H9 (cell line): ENCODE data around the gene CST9L. TPM values are rescaled to one million over a fixed set of nuclear protein-coding genes. Genes with fewer than 3 reads are reported as not detected.

Experiments used
- DNase-seq: peaks from one replicate; pipeline ENCODE4 v3.0.0-alpha.2; 2017
- H2AFZ ChIP-seq: one replicate; pipeline ENCODE4 v1.6.1; 2013; ENCODE audit warnings: mild to moderate bottlenecking, low read length, control low read depth, moderate library complexity
- H2AK5ac ChIP-seq: 2 replicates; pipeline ENCODE4 v1.6.1; 2013; ENCODE audit warnings: low read length, control low read depth, mixed read lengths; ENCODE audit not compliant: insufficient read length
- H2BK120ac ChIP-seq: one replicate; pipeline ENCODE4 v1.6.1; 2013; ENCODE audit warnings: low read depth, mild to moderate bottlenecking, low read length, control low read depth, inconsistent platforms; ENCODE audit not compliant: poor library complexity, severe bottlenecking
- H2BK12ac ChIP-seq: 2 replicates; pipeline ENCODE4 v1.6.1; 2013; ENCODE audit warnings: low read length, control low read depth, mixed read lengths, low read depth; ENCODE audit not compliant: insufficient read length
- H2BK15ac ChIP-seq: 2 replicates; pipeline ENCODE4 v1.6.1; 2013; ENCODE audit warnings: low read depth, low read length, control low read depth
- H2BK20ac ChIP-seq: one replicate; pipeline ENCODE4 v1.6.1; 2013; ENCODE audit warnings: low read depth, mild to moderate bottlenecking, low read length, control low read depth, inconsistent platforms; ENCODE audit not compliant: poor library complexity, severe bottlenecking
- H2BK5ac ChIP-seq: 2 replicates; pipeline ENCODE4 v1.6.1; 2013; ENCODE audit warnings: low read length, control low read depth, mixed read lengths; ENCODE audit not compliant: insufficient read length
- H3K14ac ChIP-seq: 2 replicates; pipeline ENCODE4 v1.6.1; 2013; ENCODE audit warnings: low read length, control low read depth; ENCODE audit not compliant: insufficient read depth
- H3K18ac ChIP-seq: 2 replicates; pipeline ENCODE4 v1.6.1; 2013; ENCODE audit warnings: low read depth, mild to moderate bottlenecking, mixed read lengths, low read length, control low read depth; ENCODE audit not compliant: insufficient read length
- H3K23ac ChIP-seq: 2 replicates; pipeline ENCODE4 v1.6.1; 2013; ENCODE audit warnings: low read length, control low read depth, mixed read lengths, low read depth; ENCODE audit not compliant: insufficient read length
- H3K23me2 ChIP-seq: 2 replicates; pipeline ENCODE4 v1.6.1; 2013; ENCODE audit warnings: low read depth, mild to moderate bottlenecking, mixed read lengths, low read length, control low read depth; ENCODE audit not compliant: insufficient read length, poor library complexity, severe bottlenecking
- H3K27ac ChIP-seq: 2 replicates; pipeline ENCODE4 v1.5.1; 2013; ENCODE audit warnings: low read length, control low read depth, mixed read lengths, low read depth; ENCODE audit not compliant: insufficient read length
- H3K27me3 ChIP-seq: 2 replicates; pipeline ENCODE4 v1.6.1; 2013; ENCODE audit warnings: low read length, control low read depth, inconsistent platforms; ENCODE audit not compliant: insufficient read depth
- H3K4ac ChIP-seq: 2 replicates; pipeline ENCODE4 v1.6.1; 2013; ENCODE audit warnings: low read depth, mild to moderate bottlenecking, control low read depth, inconsistent platforms, low read length, moderate library complexity
- H3K4me1 ChIP-seq: 2 replicates; pipeline ENCODE4 v1.6.1; 2013; ENCODE audit warnings: low read length, control low read depth, inconsistent platforms; ENCODE audit not compliant: insufficient read depth
- H3K4me2 ChIP-seq: 2 replicates; pipeline ENCODE4 v1.6.1; 2013; ENCODE audit warnings: low read length, control low read depth, mixed read lengths; ENCODE audit not compliant: insufficient read length, insufficient read depth
- H3K56ac ChIP-seq: 2 replicates; pipeline ENCODE4 v1.6.1; 2013; ENCODE audit warnings: low read depth, mild to moderate bottlenecking, mixed read lengths, low read length, control low read depth; ENCODE audit not compliant: insufficient read length
- H3K79me1 ChIP-seq: 2 replicates; pipeline ENCODE4 v1.6.1; 2013; ENCODE audit warnings: low read depth, mild to moderate bottlenecking, moderate library complexity, low read length, control low read depth, inconsistent platforms; ENCODE audit not compliant: insufficient read depth, poor library complexity, severe bottlenecking
- H3K79me2 ChIP-seq: 2 replicates; pipeline ENCODE4 v1.6.1; 2013; ENCODE audit warnings: low read length, control low read depth, inconsistent platforms; ENCODE audit not compliant: insufficient read depth
- H3K9ac ChIP-seq: 2 replicates; pipeline ENCODE4 v1.6.1; 2013; ENCODE audit warnings: low read length, control low read depth, mixed read lengths; ENCODE audit not compliant: insufficient read length; ENCODE audit errors: extremely low read depth
- H3K9me3 ChIP-seq: one replicate; pipeline ENCODE4 v1.6.1; 2013; ENCODE audit warnings: low read depth, low read length, inconsistent platforms; ENCODE audit not compliant: control insufficient read depth
- H3T11ph ChIP-seq: one replicate; pipeline ENCODE4 v1.6.1; 2013; ENCODE audit warnings: mild to moderate bottlenecking, low read length, control low read depth, inconsistent platforms
- H4K20me1 ChIP-seq: one replicate; pipeline ENCODE4 v1.6.1; 2013; ENCODE audit not compliant: control insufficient read depth, insufficient read length, insufficient read depth
- H4K5ac ChIP-seq: 2 replicates; pipeline ENCODE4 v1.6.1; 2013; ENCODE audit warnings: low read depth, mild to moderate bottlenecking, mixed read lengths, low read length, control low read depth; ENCODE audit not compliant: insufficient read length
- H4K8ac ChIP-seq: replicated peaks from 2 replicates; pipeline ENCODE4 v1.6.1; 2013; ENCODE audit warnings: low read length, control low read depth, mixed read lengths, low read depth; ENCODE audit not compliant: insufficient read length
- H4K91ac ChIP-seq: 2 replicates; pipeline ENCODE4 v1.6.1; 2013; ENCODE audit warnings: low read depth, mild to moderate bottlenecking, moderate library complexity, mixed read lengths, low read length, control low read depth; ENCODE audit not compliant: insufficient read length
- H3K27ac Mint-ChIP-seq, 3 experiments: 2 replicates in 2 of 3; 3 replicates in 1 of 3; pipeline ENCODE4 v1.8.0; 2020 to 2021; ENCODE audit warnings: mixed read lengths in 3 of 3, mild to moderate bottlenecking in 1 of 3, moderate library complexity in 1 of 3
- H3K27me3 Mint-ChIP-seq: 2 replicates; pipeline ENCODE4 v1.8.0; 2021; ENCODE audit warnings: low read depth, mild to moderate bottlenecking, moderate library complexity, mixed read lengths
- H3K36me3 Mint-ChIP-seq, 3 experiments: 2 replicates in 2 of 3; 3 replicates in 1 of 3; pipeline ENCODE4 v1.8.0; 2020 to 2021; ENCODE audit warnings: low read depth in 3 of 3, mixed read lengths in 3 of 3; ENCODE audit not compliant: insufficient read depth in 1 of 3
- H3K4me1 Mint-ChIP-seq, 2 experiments: 2 replicates each; pipeline ENCODE4 v1.8.0; 2020; ENCODE audit warnings: mixed read lengths in 2 of 2
- H3K4me3 Mint-ChIP-seq, 2 experiments: 2 replicates in 1 of 2; 3 replicates in 1 of 2; pipeline ENCODE4 v1.8.0; 2020 to 2021; ENCODE audit warnings: mild to moderate bottlenecking in 2 of 2, mixed read lengths in 2 of 2, moderate library complexity in 1 of 2
- H3K9me3 Mint-ChIP-seq, 2 experiments: 2 replicates in 1 of 2; 3 replicates in 1 of 2; pipeline ENCODE4 v1.8.0; 2020; ENCODE audit warnings: mild to moderate bottlenecking in 2 of 2, mixed read lengths in 2 of 2, moderate library complexity in 1 of 2
- CTCF ChIP-seq: fragments of 200-600 bp; sonication (generic); conservative IDR thresholded peaks from 3 replicates; pipeline ENCODE4 v1.8.0; 2021; ENCODE audit warnings: antibody characterized with exemption, mild to moderate bottlenecking
- WGBS: extraction: QIAGEN DNeasy Blood & Tissue Kit; methylation state at CpG from one replicate; pipeline ENCODE4 v1.1.7; 2013; ENCODE audit warnings: missing lambda C conversion rate, low lambda C conversion rate, mixed read lengths; ENCODE audit not compliant: insufficient read length; ENCODE audit errors: extremely low coverage; 5-methylcytosine and 5-hydroxymethylcytosine counted together
- total RNA-seq: library from RNA; stranded (reverse); gene quantifications from 2 replicates; pipeline ENCODE4 v1.2.1, GENCODE V29; 2021

Gene CST9L
- total RNA-seq, 1 experiment from 2014 or later = not detected

GRCh38 chr20:23515250-23515939 is 52.9 kb downstream of the CST9L start:
- Histone ChIP-seq H4K5ac (no peak overlapping the region), H3K18ac (no peak overlapping the region), H2BK12ac (no peak overlapping the region), H2AFZ (no peak overlapping the region), H3K14ac (no peak overlapping the region), H3K27me3 (no peaks in the 10 kb centered on the region; the same call in 1 of the 2 replicates), H3T11ph (no peak overlapping the region), H3K4me1 (no peaks in the 10 kb centered on the region), H4K91ac (no peak overlapping the region), H3K4me2 (no peak overlapping the region), H2BK15ac (no peak overlapping the region), H3K56ac (no peak overlapping the region), H3K23ac (no peak overlapping the region), H2AK5ac (no peak overlapping the region), H3K4ac (no peak overlapping the region), H2BK20ac (no peak overlapping the region), H2BK5ac (no peak overlapping the region), H3K79me1 (no peaks in the 10 kb centered on the region), H4K20me1 (no peaks in the 10 kb centered on the region), H3K79me2 (no peaks in the 10 kb centered on the region), H3K9me3 (no peaks in the 10 kb centered on the region), H3K27ac (no peak overlapping the region), H3K9ac (no peak overlapping the region), H3K23me2 (no peaks in the 10 kb centered on the region), H2BK120ac (no peak overlapping the region), H4K8ac (no peak overlapping the region)
- Mint-ChIP-seq H3K27me3 (peaks cover 6% of the 10 kb centered on the region), H3K4me1 (peaks cover 31 to 45% of the 10 kb centered on the region in 2 experiments), H3K4me3 (no peak overlapping the region), H3K27ac (peak overlapping the region in 2 of 3 experiments; percentile 19 to 42; a peak in 2 of 7 replicates), H3K9me3 (peaks cover 12 to 20% of the 10 kb centered on the region in 2 experiments), H3K36me3 (peaks cover 0 to 16% (median 4%) of the 10 kb centered on the region in 3 experiments; a peak in 3 of 7 replicates)
- DNase-seq = no peak
- no peak for TF ChIP-seq CTCF
- no CpG with 5 or more reads among the region's 5 CpGs for WGBS
